Measurements from ENCODE around the gene TRIM73. TPM values are rescaled to one million over a fixed set of nuclear protein-coding genes. Genes with fewer than 3 reads are reported as not detected.
A peak's percentile ranks its signal among the peaks of the same experiment; 100 is the strongest.
"Not testable (repeated sequence)": the region's sequence is repeated elsewhere in the genome, so short reads cannot be mapped to it uniquely, and the experiment has no call there.

Gene TRIM73
- total RNA-seq, 3 donors from 2014 or later, result 3.0 to 4.7 (median 4.7) TPM

GRCh38 chr7:75439000-75439399, 43.6 kb downstream of the TRIM73 start:
- not testable (repeated sequence) for H3K4me3 Mint-ChIP-seq; H3K9me3 Mint-ChIP-seq; ATAC-seq; DNase-seq; H3K27me3 Mint-ChIP-seq (ENCODE audit: low read depth)
- H3K4me1 Mint-ChIP-seq (ENCODE audit: low read depth), result peaks cover 24% of the 10 kb centered on the region
- peaks cover 35% of the 10 kb centered on the region for H3K36me3 Mint-ChIP-seq (ENCODE audit: insufficient read depth)

GRCh38 chr7:75442101-75442464, 46.7 kb downstream of the TRIM73 start:
- H3K9me3 Mint-ChIP-seq; H3K27me3 Mint-ChIP-seq (ENCODE audit: low read depth); DNase-seq: not testable (repeated sequence)
- H3K36me3 Mint-ChIP-seq (ENCODE audit: insufficient read depth), result peaks cover 20% of the 10 kb centered on the region
- H3K4me1 Mint-ChIP-seq (ENCODE audit: low read depth), result peaks cover 16% of the 10 kb centered on the region
- peak; percentile 47 to 57 for ATAC-seq
- peak overlapping the region; percentile 93 for H3K4me3 Mint-ChIP-seq

- H3K4me3 Mint-ChIP-seq, result peak overlapping the region; percentile 90
- DNase-seq, result not testable (repeated sequence)
These were observed 47.2 kb downstream of the TRIM73 start for GRCh38 chr7:75442465-75443111.

GRCh38 chr7:75449946-75450345, 54.5 kb downstream of the TRIM73 start:
- not testable (repeated sequence) for H3K4me3 Mint-ChIP-seq; DNase-seq; ATAC-seq; H3K36me3 Mint-ChIP-seq (ENCODE audit: insufficient read depth); H3K4me1 Mint-ChIP-seq (ENCODE audit: low read depth); H3K9me3 Mint-ChIP-seq; H3K27me3 Mint-ChIP-seq (ENCODE audit: low read depth)

More at GRCh38 chr7:75442465-75443111, 47.2 kb downstream of the TRIM73 start:
- peaks cover 15% of the 10 kb centered on the region for H3K4me1 Mint-ChIP-seq (ENCODE audit: low read depth)
- peaks cover 18% of the 10 kb centered on the region for H3K36me3 Mint-ChIP-seq (ENCODE audit: insufficient read depth)
- H3K9me3 Mint-ChIP-seq; H3K27me3 Mint-ChIP-seq (ENCODE audit: low read depth): not testable (repeated sequence)
- peak; percentile 89 to 96 for ATAC-seq

DNA sequence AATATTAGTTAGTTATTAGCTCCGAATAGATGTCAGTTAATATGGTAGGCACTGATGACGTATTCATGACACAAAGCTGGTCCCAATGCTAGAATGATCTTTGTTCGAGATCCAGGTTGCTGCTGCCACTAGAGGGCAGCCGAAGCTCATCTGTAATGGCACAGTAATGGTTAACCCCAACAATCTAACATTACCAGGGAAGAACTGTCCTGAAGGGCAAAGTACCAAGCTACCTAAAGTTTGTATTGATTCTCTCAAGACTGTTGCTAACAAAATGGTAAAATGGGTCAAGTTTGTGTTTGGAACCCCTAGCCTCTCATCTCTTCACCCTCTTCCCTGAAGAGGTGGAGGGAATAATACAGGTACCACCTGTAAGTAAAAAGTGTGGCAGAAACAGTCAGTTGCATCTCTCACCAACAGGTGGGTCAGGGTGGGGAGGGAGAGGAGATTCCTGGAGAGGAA, 57.1 kb downstream of the TRIM73 start:
- ATAC-seq, result peak; percentile 78 to 93
- H3K4me1 Mint-ChIP-seq (ENCODE audit: low read depth); H3K36me3 Mint-ChIP-seq (ENCODE audit: insufficient read depth); DNase-seq; H3K4me3 Mint-ChIP-seq; H3K9me3 Mint-ChIP-seq; H3K27me3 Mint-ChIP-seq (ENCODE audit: low read depth): not testable (repeated sequence)

Other genes with a start within 250 kb of the TRIM73 start
- 10 to 100 TPM; 74.7 to 78.2 (median 75.3) TPM for gene POM121C, start 90.7 kb downstream of the TRIM73 start, total RNA-seq
- not detected for gene SPDYE5, start 96.7 kb downstream of the TRIM73 start, total RNA-seq

Measured in activated T-cell treated with anti-CD3 and anti-CD28 coated beads, Interleukin-2, amount 50 U/mL, for 4 hours (primary cell).